Cardiac septum (tissue), 1 donor: ENCODE results near the gene PREX1. TPM values are rescaled to one million over a fixed set of nuclear protein-coding genes. Genes with fewer than 3 reads are reported as not detected.

Experiments used
- DNase-seq: peaks from one replicate; pipeline ENCODE4 v3.0.0-alpha.2; 2020; ENCODE audit warnings: low spot score
- intact Hi-C: fragments of 100-400 bp; cut with DNase I; formaldehyde crosslinking; loops from one replicate; pipeline ENCODE4 v1.14.0; 2022
- total RNA-seq: library from RNA; stranded (reverse); fragmentation: NEBNext Ultra II Directional; extraction: Animal tissue kit (Norgen Biotek cat#: 25700); gene quantifications from one replicate; pipeline ENCODE4 v1.2.1, GENCODE V29; 2021
- donor health status: DM: no; HTN: no; CAD: no.

Gene PREX1
- total RNA-seq, 1 donor from 2014 or later = 13.9 TPM

- no peak for DNase-seq
- intact Hi-C loops = no loop called here
These were observed 27.6 kb downstream of the PREX1 start for GRCh38 chr20:48800177-48800576.

GRCh38 chr20:48799328-48800105 is 28.3 kb downstream of the PREX1 start:
- DNase-seq = no peak
- intact Hi-C loops = loop anchor here (5.0 kb wide), 1 partner anchor 98 kb away; no protein-coding TSS in a partner anchor

GRCh38 chr20:48797850-48798747 is 29.7 kb downstream of the PREX1 start:
- no peak for DNase-seq
- intact Hi-C loops = loop anchor here (5.0 kb wide), 1 partner anchor 99 kb away; no protein-coding TSS in a partner anchor

- intact Hi-C loops = loop anchor here (5.0 kb wide), 1 partner anchor 100 kb away; no protein-coding TSS in a partner anchor
- no peak for DNase-seq
These were observed 30.4 kb downstream of the PREX1 start for GRCh38 chr20:48797275-48797825.

GRCh38 chr20:48795732-48796131 is 32.1 kb downstream of the PREX1 start:
- intact Hi-C loops = loop anchor here (5.0 kb wide), 1 partner anchor 102 kb away; no protein-coding TSS in a partner anchor
- DNase-seq = no peak

GRCh38 chr20:48794816-48795457 is 32.9 kb downstream of the PREX1 start:
- intact Hi-C loops = loop anchor here (5.0 kb wide), 1 partner anchor 102 kb away; no protein-coding TSS in a partner anchor
- DNase-seq = no peak

GRCh38 chr20:48794360-48794759 is 33.4 kb downstream of the PREX1 start:
- DNase-seq = no peak

GRCh38 chr20:48793776-48794175 is 34.0 kb downstream of the PREX1 start:
- no peak for DNase-seq

More at GRCh38 chr20:48794360-48794759, 33.4 kb downstream of the PREX1 start:
- intact Hi-C loops = no loop called here

GRCh38 chr20:48791666-48792071 is 36.1 kb downstream of the PREX1 start:
- intact Hi-C loops = no loop called here
- DNase-seq = no peak

More at GRCh38 chr20:48793776-48794175, 34.0 kb downstream of the PREX1 start:
- intact Hi-C loops = no loop called here

- no peak for DNase-seq
- intact Hi-C loops = no loop called here
These were observed 36.8 kb downstream of the PREX1 start for GRCh38 chr20:48791014-48791413.

- intact Hi-C loops = no loop called here
- DNase-seq = no peak
These were observed 37.3 kb downstream of the PREX1 start for GRCh38 chr20:48790473-48791003.

- intact Hi-C loops = no loop called here
- DNase-seq = no peak
These were observed 37.9 kb downstream of the PREX1 start for GRCh38 chr20:48789781-48790472.

GRCh38 chr20:48789185-48789668 is 38.6 kb downstream of the PREX1 start:
- no peak for DNase-seq
- intact Hi-C loops = no loop called here

GRCh38 chr20:48788486-48789072 is 39.2 kb downstream of the PREX1 start:
- intact Hi-C loops = no loop called here
- DNase-seq = no peak

GRCh38 chr20:48787861-48788375 is 39.9 kb downstream of the PREX1 start:
- DNase-seq = no peak
- intact Hi-C loops = no loop called here

- intact Hi-C loops = no loop called here
These were observed 40.7 kb downstream of the PREX1 start for GRCh38 chr20:48786951-48787705.

GRCh38 chr20:48785801-48786200 is 42.0 kb downstream of the PREX1 start:
- no peak for DNase-seq
- intact Hi-C loops = no loop called here

More at GRCh38 chr20:48786951-48787705, 40.7 kb downstream of the PREX1 start:
- no peak for DNase-seq
